ENCODE data around the gene FGFBP2. TPM values are rescaled to one million over a fixed set of nuclear protein-coding genes. Genes with fewer than 3 reads are reported as not detected.

Gene FGFBP2
- not detected in 2 replicates for total RNA-seq

GRCh38 chr4:15963001-15963451 is at the start of gene FGFBP2:
Gene FGFBP2 (minus strand): TSS chr4:15963175. CDS start chr4:15963129, 46 bp downstream.
- DNase-seq (ENCODE audit: low read depth in 2 of 2) = peak; percentile 15 to 52

- no peak for DNase-seq (ENCODE audit: low read depth in 2 of 2)
Measured at GRCh38 chr4:16011173-16011572, 48.2 kb upstream of the FGFBP2 start.

GRCh38 chr4:16009153-16009552 is 46.2 kb upstream of the FGFBP2 start:
- no peak for DNase-seq (ENCODE audit: low read depth in 2 of 2)

- no peak for DNase-seq (ENCODE audit: low read depth in 2 of 2)
Measured at GRCh38 chr4:16007471-16008095, 44.6 kb upstream of the FGFBP2 start.

GRCh38 chr4:16006771-16007446 is 43.9 kb upstream of the FGFBP2 start:
- no peak for DNase-seq (ENCODE audit: low read depth in 2 of 2)

GRCh38 chr4:16005676-16006075 is 42.7 kb upstream of the FGFBP2 start:
- DNase-seq (ENCODE audit: low read depth in 2 of 2) = no peak

- DNase-seq (ENCODE audit: low read depth in 2 of 2) = peak; percentile 40 to 67
Measured at GRCh38 chr4:16001484-16001858, 38.5 kb upstream of the FGFBP2 start.

- no peak for DNase-seq (ENCODE audit: low read depth in 2 of 2)
Measured at GRCh38 chr4:16000708-16001483, 37.9 kb upstream of the FGFBP2 start.

- no peak for DNase-seq (ENCODE audit: low read depth in 2 of 2)
Measured at GRCh38 chr4:15996773-15997172, 33.8 kb upstream of the FGFBP2 start.

GRCh38 chr4:15995826-15996225 is 32.9 kb upstream of the FGFBP2 start:
- no peak for DNase-seq (ENCODE audit: low read depth in 2 of 2)

GRCh38 chr4:15992167-15992485 is 29.2 kb upstream of the FGFBP2 start:
- DNase-seq (ENCODE audit: low read depth in 2 of 2) = no peak

GRCh38 chr4:15990570-15991285 is 27.8 kb upstream of the FGFBP2 start:
- DNase-seq (ENCODE audit: low read depth in 2 of 2) = no peak

GRCh38 chr4:15989424-15989823 is 26.4 kb upstream of the FGFBP2 start:
- DNase-seq (ENCODE audit: low read depth in 2 of 2) = no peak

GRCh38 chr4:15988222-15988621 is 25.2 kb upstream of the FGFBP2 start:
- DNase-seq (ENCODE audit: low read depth in 2 of 2) = no peak

- no peak for DNase-seq (ENCODE audit: low read depth in 2 of 2)
Measured at GRCh38 chr4:15986907-15987306, 23.9 kb upstream of the FGFBP2 start.

- no peak for DNase-seq (ENCODE audit: low read depth in 2 of 2)
Measured at GRCh38 chr4:15983610-15984009, 20.6 kb upstream of the FGFBP2 start.

- no peak for DNase-seq (ENCODE audit: low read depth in 2 of 2)
Measured at GRCh38 chr4:15982842-15983524, 20.0 kb upstream of the FGFBP2 start.

- no peak for DNase-seq (ENCODE audit: low read depth in 2 of 2)
Measured at GRCh38 chr4:15976456-15977447, 13.8 kb upstream of the FGFBP2 start.

- DNase-seq (ENCODE audit: low read depth in 2 of 2) = no peak
Measured at GRCh38 chr4:15971068-15971801, 8.3 kb upstream of the FGFBP2 start.
